Measurements from ENCODE around the gene CCT6B.

- TF ChIP-seq CTCF (IDR thresholded peaks at IDR 0.05) (no peak), POLR2A (IDR thresholded peaks at IDR 0.05) (no peak)
Observed at GRCh38 chr17:34990921-34991365, 29.7 kb upstream of the CCT6B start.
